ENCODE results near the gene GINS1. TPM values are rescaled to one million over a fixed set of nuclear protein-coding genes. Genes with fewer than 3 reads are reported as not detected.
A peak's percentile ranks its signal among the peaks of the same experiment; 100 is the strongest.

Gene GINS1
- 36.0 TPM for total RNA-seq (2021; ENCODE audit: unreplicated experiment)
- polyA plus RNA-seq (2012; ENCODE audit: insufficient read length) = 10.0 TPM
- percentile 80 among the genes with signal in this experiment for Bru-seq, nascent RNA
- BruChase-seq, experiment 1, labeled RNA remaining after a 2-hour chase = percentile 89 among the genes with signal in this experiment
- BruChase-seq, experiment 2, labeled RNA remaining after a 6-hour chase = percentile 91 among the genes with signal in this experiment
- long read RNA-seq, transcript GINS1-201 (7 exons, 3,249 nt) = major isoform, 24 of 47 reads
- long read RNA-seq, partial matches to known transcripts = 1 of 47 reads
- long read RNA-seq, other reads (novel, unspliced or antisense) = 22 of 47 reads

GRCh38 chr20:25407311-25408169 lies at the start of gene GINS1:
GINS1 (plus strand) TSS chr20:25407673; CDS start chr20:25407821, 148 bp downstream.
- DNase-seq (ENCODE audit: low read depth, low spot score) = peak; percentile 70
- H3K27me3 ChIP-seq (ENCODE audit: control insufficient read depth, insufficient read depth, low read length) = no peaks in the 10 kb centered on the region
- peak within 1 kb of the TSS; percentile 78 to 94 for H3K4me3 ChIP-seq (ENCODE audit: low read depth in 2 of 2, low read length in 2 of 2)
- peak within 1 kb of the TSS; percentile 91 for H3K27ac ChIP-seq (ENCODE audit: low read length)
- no peaks in the 10 kb centered on the region; the same call in 1 of the 2 replicates for H3K36me3 ChIP-seq (ENCODE audit: control insufficient read depth, insufficient read depth, low read length)
- CTCF ChIA-PET = interaction anchor here (0.7 to 1.1 kb wide), 2 partner anchors 8 to 109 kb away, joined by 3 to 4 read pairs; no protein-coding TSS in a partner anchor
- H3K4me1 ChIP-seq (ENCODE audit: control insufficient read depth, insufficient read depth, low read length) = peaks cover 10% of the 10 kb centered on the region
- H3K9me3 ChIP-seq (ENCODE audit: control insufficient read depth, insufficient read depth, low read depth, low read length) = peaks cover 6% of the 10 kb centered on the region; the same call in 1 of the 2 replicates
- BruUV-seq (replicated peaks) = TSS peak; percentile 89
- in situ Hi-C loops (cut with HindIII; ENCODE audit: low pct_unique_long_range_greater_than_20kb, low sequenced_read_pairs) = no loop called here
- TF ChIP-seq POLR2AphosphoS5 (IDR thresholded peaks at IDR 0.05; ENCODE audit: low read depth, low read length) (peak; percentile 87), SIN3A (IDR thresholded peaks at IDR 0.05; ENCODE audit: borderline replicate concordance, insufficient read depth, low read depth, low read length) (peak; percentile 85; the same call in 1 of the 2 replicates), TCF7L2 (IDR thresholded peaks at IDR 0.05; ENCODE audit: low read depth, low read length) (peak; percentile 63; the same call in 1 of the 2 replicates), CTCF (IDR thresholded peaks at IDR 0.05) (no peak), REST (IDR thresholded peaks at IDR 0.05; ENCODE audit: insufficient read depth in 1 of 2, low read depth in 2 of 2, low read length in 1 of 2) (peak in 1 of 2 experiments; percentile 58; a peak in 1 of 4 replicates)
- POLR2A ChIA-PET = interaction anchor here (0.7 to 0.8 kb wide), 2 partner anchors 12 to 14 kb away, joined by 3 to 4 read pairs; no protein-coding TSS in a partner anchor
- intact Hi-C loops (cut with micrococcal nuclease; ENCODE audit: unreplicated experiment) = no loop called here
- peak; percentile 97 for ATAC-seq

- no peaks in the 10 kb centered on the region for H3K9me3 ChIP-seq (ENCODE audit: control insufficient read depth, insufficient read depth, low read depth, low read length)
- ChIA-PET POLR2A (interaction anchor here (0.8 kb wide), 1 partner anchor 15 kb away, joined by 4 read pairs; no protein-coding TSS in a partner anchor), CTCF (no interaction called here)
- TF ChIP-seq CTCF (IDR thresholded peaks at IDR 0.05) (no peak), SIN3A (IDR thresholded peaks at IDR 0.05; ENCODE audit: borderline replicate concordance, insufficient read depth, low read depth, low read length) (no peak), TCF7L2 (IDR thresholded peaks at IDR 0.05; ENCODE audit: low read depth, low read length) (no peak), REST (IDR thresholded peaks at IDR 0.05; ENCODE audit: insufficient read depth in 1 of 2, low read depth in 2 of 2, low read length in 1 of 2) (no peak), POLR2AphosphoS5 (IDR thresholded peaks at IDR 0.05; ENCODE audit: low read depth, low read length) (no peak)
- H3K4me3 ChIP-seq (ENCODE audit: low read depth in 2 of 2, low read length in 2 of 2) = no peak overlapping the region
- DNase-seq (ENCODE audit: low read depth, low spot score) = no peak
- in situ Hi-C loops (cut with HindIII; ENCODE audit: low pct_unique_long_range_greater_than_20kb, low sequenced_read_pairs) (no loop called here), intact Hi-C loops (cut with micrococcal nuclease; ENCODE audit: unreplicated experiment) (no loop called here)
- ATAC-seq = peak; percentile 76; the same call in 1 of the 2 replicates
- peak overlapping the region; percentile 64 for H3K27ac ChIP-seq (ENCODE audit: low read length)
- H3K27me3 ChIP-seq (ENCODE audit: control insufficient read depth, insufficient read depth, low read length) = no peaks in the 10 kb centered on the region
- BruUV-seq (replicated peaks) = no TSS peak
- no peaks in the 10 kb centered on the region for H3K36me3 ChIP-seq (ENCODE audit: control insufficient read depth, insufficient read depth, low read length)
- peaks cover 25% of the 10 kb centered on the region for H3K4me1 ChIP-seq (ENCODE audit: control insufficient read depth, insufficient read depth, low read length)
Measured at GRCh38 chr20:25360631-25361286, 46.7 kb upstream of the GINS1 start.

Data from Panc1 (cell line).